Adrenal gland (tissue), 12 donors: ENCODE results near the gene MGARP. TPM values are rescaled to one million over a fixed set of nuclear protein-coding genes. Genes with fewer than 3 reads are reported as not detected.

Experiments used
- DNase-seq, 7 donors: peaks; one replicate each; pipeline ENCODE4 v3.0.0-alpha.2; 2019 to 2020
- H3K27ac ChIP-seq, 5 donors: fragments of 200-600 bp; sonication (generic) in 4 of 5; 1 replicate in 3 of 5; 2 replicates in 2 of 5; pipeline versions ENCODE4 v1.5.1 to v1.8.0; 2016 to 2020; ENCODE audit warnings: mild to moderate bottlenecking in 1 of 5
- H3K27me3 ChIP-seq: fragments of 200-600 bp; 2 replicates; pipeline ENCODE4 v1.8.0; 2021
- H3K36me3 ChIP-seq, 2 donors: fragments of 200-600 bp; replicated peaks in 1 of 2; 1 replicate in 1 of 2; 2 replicates in 1 of 2; pipeline versions ENCODE4 v1.5.1 to v1.8.0; 2018 to 2022
- H3K4me1 ChIP-seq, 2 donors: fragments of 200-600 bp; replicated peaks in 1 of 2; 1 replicate in 1 of 2; 2 replicates in 1 of 2; pipeline versions ENCODE4 v1.5.1 to v1.8.0; 2018 to 2021
- H3K4me3 ChIP-seq, 4 donors: fragments of 200-600 bp; sonication (generic) in 3 of 4; one replicate each; pipeline ENCODE4 v1.5.1; 2016 to 2018
- H3K9me3 ChIP-seq, 3 donors: fragments of 200-600 bp; sonication (generic) in 1 of 3; replicated peaks in 1 of 3; 1 replicate in 2 of 3; 2 replicates in 1 of 3; pipeline versions ENCODE4 v1.5.1 to v1.8.0; 2016 to 2021
- CTCF ChIP-seq, 6 experiments: fragments of 450-650 bp in 4 of 6; fragments of 200-600 bp in 2 of 6; sonication (generic) in 1 of 6; IDR thresholded peaks; 1 replicate in 5 of 6; 2 replicates in 1 of 6; pipeline versions ENCODE4 v1.5.1 to v1.8.0; 2016 to 2021; ENCODE audit warnings: antibody characterized with exemption in 6 of 6, mild to moderate bottlenecking in 2 of 6, moderate library complexity in 1 of 6
- POLR2A ChIP-seq, 2 donors: fragments of 450-650 bp; IDR thresholded peaks; one replicate each; pipeline ENCODE4 v1.6.1; 2017; ENCODE audit warnings: antibody characterized with exemption in 2 of 2, mild to moderate bottlenecking in 2 of 2, moderate library complexity in 1 of 2
- WGBS, 4 donors: extraction: QIAGEN DNeasy Blood & Tissue Kit in 2 of 4; methylation state at CpG; one replicate each; pipeline versions ENCODE4 v1.1.5 to v1.1.7; 2013 to 2017; 5-methylcytosine and 5-hydroxymethylcytosine counted together
- intact Hi-C, 2 donors: fragments of 100-400 bp; cut with DNase I; formaldehyde crosslinking; loops; one replicate each; pipeline versions ENCODE4 v1.14.1 to v1.15.0; 2022 to 2023
- polyA plus RNA-seq, 3 donors: library from polyadenylated mRNA; stranded (reverse); fragments of 200-250 nt in 2 of 3; fragments of 350-450 nt in 1 of 3; fragmentation: Illumina TruSeq in 1 of 3; extraction: RNeasy Lipid Tissue Mini Kit (QIAGEN cat#74804) in 1 of 3; gene quantifications; one replicate each; pipeline ENCODE4 v1.2.3, GENCODE V29; 2013 to 2014
- total RNA-seq, 9 donors: library from RNA; depleted of rRNA in 4 of 9; stranded (reverse); fragments of >200 nt in 4 of 9; fragments of 120-200 nt in 1 of 9; fragmentation: NEBNext Ultra II Directional in 1 of 9; extraction: Animal tissue kit (Norgen Biotek cat#: 25700) in 1 of 9; gene quantifications; one replicate each; pipeline versions ENCODE4 v1.1.0 to v1.2.4, GENCODE V29; 2013 to 2023
- donor health status: healthy with polysubstance abuse.
- donor health status: Bipolar disorder and iron deficiency.
- donor health status: DM: yes; HTN: yes; CAD: no.
- donor health status: DM: no; HTN: no; CAD: no.
- donor health status: DM: no; HTN: no; CAD: no.
- donor health status: DM: yes; HTN: yes; CAD: no.

The MGARP gene
- total and polyA plus RNA-seq, 12 donors = 79.2 to 548 (median 238) TPM

- DNase-seq = peak; percentile 95 to 99 (median 98)
- peaks cover 0 to 31% of the 10 kb centered on the region in 2 donors for H3K36me3 ChIP-seq
- no peaks in the 10 kb centered on the region for H3K27me3 ChIP-seq
- intact Hi-C loops = loop anchor here (5.0 to 10.0 kb wide), 4 partner anchors 63 to 201 kb away; no protein-coding TSS in a partner anchor
- H3K4me1 ChIP-seq = peaks cover 11 to 33% of the 10 kb centered on the region in 2 donors
- H3K9me3 ChIP-seq = no peaks in the 10 kb centered on the region
- peak; percentile 8 to 60 for TF ChIP-seq POLR2A (IDR thresholded peaks at IDR 0.05)
- TF ChIP-seq CTCF (IDR thresholded peaks at IDR 0.05) = peak; percentile 90 to 98 (median 95)
- H3K27ac ChIP-seq = peak overlapping the region; percentile 67 to 94 (median 86)
- peak overlapping the region; percentile 43 to 88 (median 78) for H3K4me3 ChIP-seq
- 0 to 1% (median 1%) methylated on average over 27 to 51 of the region's 51 CpGs for WGBS, 4 donors
Observed at GRCh38 chr4:139295206-139295941, 15.3 kb upstream of the MGARP start.

- intact Hi-C loops = loop anchor here in 1 of 2 donors (10.0 kb wide), 1 partner anchor 101 kb away; no protein-coding TSS in a partner anchor
- Histone ChIP-seq H3K9me3 (no peaks in the 10 kb centered on the region), H3K4me1 (peaks cover 0 to 8% of the 10 kb centered on the region in 2 donors), H3K27me3 (no peaks in the 10 kb centered on the region), H3K27ac (no peak overlapping the region), H3K36me3 (peaks cover 0 to 31% of the 10 kb centered on the region in 2 donors), H3K4me3 (no peak overlapping the region)
- no peak for DNase-seq
- TF ChIP-seq CTCF (IDR thresholded peaks at IDR 0.05) = no peak
- no peak for TF ChIP-seq POLR2A (IDR thresholded peaks at IDR 0.05)
- WGBS, 4 donors = 95% methylated on average over 7 of the region's 7 CpGs
Observed at GRCh38 chr4:139286186-139286698, 6.2 kb upstream of the MGARP start.

GRCh38 chr4:139282721-139283075 lies 2.7 kb upstream of the MGARP start:
- DNase-seq = no peak
- no peaks in the 10 kb centered on the region for H3K36me3 ChIP-seq
- H3K4me3 ChIP-seq = no peak overlapping the region
- no peak for TF ChIP-seq POLR2A (IDR thresholded peaks at IDR 0.05)
- no peak for TF ChIP-seq CTCF (IDR thresholded peaks at IDR 0.05)
- no peaks in the 10 kb centered on the region for H3K9me3 ChIP-seq
- intact Hi-C loops = loop anchor here in 1 of 2 donors (10.0 kb wide), 1 partner anchor 98 kb away; no protein-coding TSS in a partner anchor
- peak overlapping the region in 2 of 5 donors; percentile 4 to 57 for H3K27ac ChIP-seq
- H3K4me1 ChIP-seq = peaks cover 0 to 8% of the 10 kb centered on the region in 2 donors
- H3K27me3 ChIP-seq = no peaks in the 10 kb centered on the region

- DNase-seq = no peak
- TF ChIP-seq CTCF (IDR thresholded peaks at IDR 0.05) (no peak), POLR2A (IDR thresholded peaks at IDR 0.05) (no peak)
- Histone ChIP-seq H3K9me3 (no peaks in the 10 kb centered on the region), H3K4me3 (no peak overlapping the region), H3K36me3 (no peaks in the 10 kb centered on the region), H3K4me1 (peaks cover 0 to 8% of the 10 kb centered on the region in 2 donors), H3K27ac (peak overlapping the region in 4 of 5 donors; percentile 4 to 57 (median 42)), H3K27me3 (no peaks in the 10 kb centered on the region)
- 31 to 35% (median 31%) methylated on average over 7 of the region's 7 CpGs for WGBS, 4 donors
- intact Hi-C loops = loop anchor here in 1 of 2 donors (10.0 kb wide), 1 partner anchor 97 kb away; no protein-coding TSS in a partner anchor
Observed at GRCh38 chr4:139282065-139282720, 2.2 kb upstream of the MGARP start.
